Thyroid gland (tissue), 4 donors: ENCODE measurements around the gene PIK3AP1.

Experiments
- POLR2A ChIP-seq, 2 donors: fragments of 450-650 bp; IDR thresholded peaks; one replicate each; pipeline ENCODE4 v1.6.1; 2017; ENCODE audit warnings: antibody characterized with exemption in 2 of 2, mild to moderate bottlenecking in 2 of 2, moderate library complexity in 1 of 2
- TF ChIP-seq, protein P1 (sequence below), 6 experiments: fragments of 200-600 bp in 3 of 6; fragments of 450-650 bp in 3 of 6; sonication (generic) in 3 of 6; IDR thresholded peaks; one replicate each; pipeline ENCODE4 v1.5.1; 2016 to 2019; ENCODE audit warnings: antibody characterized with exemption in 6 of 6, mild to moderate bottlenecking in 2 of 6, inconsistent platforms in 1 of 6, moderate library complexity in 1 of 6

DNA sequence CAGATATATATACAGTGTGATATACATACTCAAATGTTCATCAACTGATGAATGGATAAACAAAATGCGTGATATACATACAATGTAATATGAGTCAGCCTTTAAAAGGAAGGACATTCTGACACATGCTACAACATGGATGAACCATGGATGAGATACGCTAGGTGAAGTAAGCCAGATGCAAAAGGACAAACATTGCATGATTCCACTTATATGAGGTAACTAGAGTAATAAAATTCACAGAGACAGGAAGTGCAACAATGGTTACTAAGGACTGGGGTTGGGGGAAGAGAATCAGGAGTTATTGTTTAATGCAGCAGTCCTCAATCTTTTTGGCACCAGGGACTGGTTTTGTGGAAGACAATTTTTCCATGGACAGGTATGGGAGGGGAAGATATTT, 47.3 kb upstream of the PIK3AP1 start:
- TF ChIP-seq, protein P1, sequence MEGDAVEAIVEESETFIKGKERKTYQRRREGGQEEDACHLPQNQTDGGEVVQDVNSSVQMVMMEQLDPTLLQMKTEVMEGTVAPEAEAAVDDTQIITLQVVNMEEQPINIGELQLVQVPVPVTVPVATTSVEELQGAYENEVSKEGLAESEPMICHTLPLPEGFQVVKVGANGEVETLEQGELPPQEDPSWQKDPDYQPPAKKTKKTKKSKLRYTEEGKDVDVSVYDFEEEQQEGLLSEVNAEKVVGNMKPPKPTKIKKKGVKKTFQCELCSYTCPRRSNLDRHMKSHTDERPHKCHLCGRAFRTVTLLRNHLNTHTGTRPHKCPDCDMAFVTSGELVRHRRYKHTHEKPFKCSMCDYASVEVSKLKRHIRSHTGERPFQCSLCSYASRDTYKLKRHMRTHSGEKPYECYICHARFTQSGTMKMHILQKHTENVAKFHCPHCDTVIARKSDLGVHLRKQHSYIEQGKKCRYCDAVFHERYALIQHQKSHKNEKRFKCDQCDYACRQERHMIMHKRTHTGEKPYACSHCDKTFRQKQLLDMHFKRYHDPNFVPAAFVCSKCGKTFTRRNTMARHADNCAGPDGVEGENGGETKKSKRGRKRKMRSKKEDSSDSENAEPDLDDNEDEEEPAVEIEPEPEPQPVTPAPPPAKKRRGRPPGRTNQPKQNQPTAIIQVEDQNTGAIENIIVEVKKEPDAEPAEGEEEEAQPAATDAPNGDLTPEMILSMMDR (IDR thresholded peaks at IDR 0.05): no peak
- TF ChIP-seq POLR2A (IDR thresholded peaks at IDR 0.05): no peak
